HEK293 (cell line): ENCODE measurements around the gene UCMA.
A peak's percentile ranks its signal among the peaks of the same experiment; 100 is the strongest.

Experiments
- CTCF ChIA-PET: fragments of 350-600 bp; formaldehyde crosslinking; extraction: SDS; loops from one replicate; lab custom pipeline; 2021; ENCODE audit warnings: antibody characterized with exemption; lab: Yijun Ruan, JAX
- POLR2A ChIA-PET: fragments of 300-600 bp; formaldehyde crosslinking; extraction: SDS; loops from one replicate; lab custom pipeline; 2020; ENCODE audit warnings: antibody characterized with exemption, inconsistent platforms; lab: Yijun Ruan, JAX
- H3K27ac ChIP-seq: fragments of 200-500 bp; sonication (Bioruptor generic); 2 replicates; pipeline ENCODE4 v1.5.1; 2014; ENCODE audit warnings: low read depth, low read length, control low read depth, inconsistent platforms; ENCODE audit errors: extremely low read depth
- H3K36me3 ChIP-seq, 2 experiments: fragments of 200-500 bp in 1 of 2; sonication (Bioruptor generic) in 1 of 2; 1 replicate in 1 of 2; 2 replicates in 1 of 2; pipeline ENCODE4 v1.5.1; 2014 to 2017; ENCODE audit warnings: inconsistent platforms in 2 of 2, low read length in 2 of 2; ENCODE audit not compliant: control insufficient read depth in 2 of 2, insufficient read depth in 1 of 2
- H3K4me1 ChIP-seq: fragments of 200-500 bp; sonication (Bioruptor generic); 2 replicates; pipeline ENCODE4 v1.5.1; 2014; ENCODE audit warnings: mild to moderate bottlenecking, low read length, inconsistent platforms; ENCODE audit not compliant: control insufficient read depth, insufficient read depth
- H3K4me3 ChIP-seq: 2 replicates; pipeline ENCODE4 v1.5.1; 2011; ENCODE audit warnings: low read depth, mild to moderate bottlenecking, control low read depth, low read length, moderate library complexity
- H3K9me3 ChIP-seq: fragments of 200-500 bp; sonication (Bioruptor generic); 2 replicates; pipeline ENCODE4 v1.5.1; 2014; ENCODE audit warnings: low read depth, low read length, inconsistent platforms; ENCODE audit not compliant: control insufficient read depth, insufficient read depth
- KLF8 ChIP-seq: fragments of 450-650 bp; formaldehyde crosslinking; IDR thresholded peaks from 2 replicates; pipeline ENCODE4 v1.5.1; 2016; ENCODE audit warnings: missing biosample characterization, missing genetic modification characterization
- ZBTB7A ChIP-seq: fragments of 450-650 bp; formaldehyde crosslinking; IDR thresholded peaks from 2 replicates; pipeline ENCODE4 v1.5.1; 2016; ENCODE audit warnings: low read depth, missing biosample characterization, missing genetic modification characterization
- ZNF16 ChIP-seq: fragments of 450-650 bp; formaldehyde crosslinking; IDR thresholded peaks from 2 replicates; pipeline ENCODE4 v1.5.1; 2016; ENCODE audit warnings: low read depth, missing biosample characterization, missing genetic modification characterization
- ZNF223 ChIP-seq: fragments of 450-650 bp; formaldehyde crosslinking; IDR thresholded peaks from 2 replicates; pipeline ENCODE4 v1.5.1; 2016; ENCODE audit warnings: missing biosample characterization, missing genetic modification characterization
- ZNF423 ChIP-seq: fragments of 450-650 bp; formaldehyde crosslinking; IDR thresholded peaks from 2 replicates; pipeline ENCODE4 v1.5.1; 2016; ENCODE audit warnings: missing biosample characterization, missing genetic modification characterization
- ZNF560 ChIP-seq: fragments of 450-650 bp; formaldehyde crosslinking; IDR thresholded peaks from 2 replicates; pipeline ENCODE4 v1.5.1; 2017; ENCODE audit warnings: missing biosample characterization, missing genetic modification characterization, borderline replicate concordance
- ZNF658 ChIP-seq: fragments of 450-650 bp; formaldehyde crosslinking; IDR thresholded peaks from 2 replicates; pipeline ENCODE4; 2016; ENCODE audit warnings: missing biosample characterization, missing genetic modification characterization
- ZNF768 ChIP-seq: fragments of 450-650 bp; formaldehyde crosslinking; IDR thresholded peaks from 2 replicates; pipeline ENCODE4 v1.5.1; 2018; ENCODE audit warnings: missing biosample characterization, mild to moderate bottlenecking, missing genetic modification characterization
- ZSCAN16 ChIP-seq: fragments of 450-650 bp; formaldehyde crosslinking; IDR thresholded peaks from 2 replicates; pipeline ENCODE4 v1.5.1; 2016; ENCODE audit warnings: missing biosample characterization, missing genetic modification characterization
- ZSCAN23 ChIP-seq: fragments of 450-650 bp; formaldehyde crosslinking; IDR thresholded peaks from 2 replicates; pipeline ENCODE4 v1.5.1; 2016; ENCODE audit warnings: missing biosample characterization, missing genetic modification characterization
- TF ChIP-seq, protein P1 (sequence below): fragments of 450-650 bp; formaldehyde crosslinking; IDR thresholded peaks from 2 replicates; pipeline ENCODE4 v1.5.1; 2016; ENCODE audit warnings: missing biosample characterization, missing genetic modification characterization
- TF ChIP-seq, protein P2 (sequence below): fragments of 450-650 bp; formaldehyde crosslinking; IDR thresholded peaks from 2 replicates; pipeline ENCODE4 v1.5.1; 2017; ENCODE audit warnings: missing biosample characterization, missing genetic modification characterization
- TF ChIP-seq, protein P3 (sequence below): fragments of 450-650 bp; formaldehyde crosslinking; IDR thresholded peaks from 2 replicates; pipeline ENCODE4 v1.5.1; 2016; ENCODE audit warnings: missing biosample characterization, missing genetic modification characterization, borderline replicate concordance

UCMA gene

DNA sequence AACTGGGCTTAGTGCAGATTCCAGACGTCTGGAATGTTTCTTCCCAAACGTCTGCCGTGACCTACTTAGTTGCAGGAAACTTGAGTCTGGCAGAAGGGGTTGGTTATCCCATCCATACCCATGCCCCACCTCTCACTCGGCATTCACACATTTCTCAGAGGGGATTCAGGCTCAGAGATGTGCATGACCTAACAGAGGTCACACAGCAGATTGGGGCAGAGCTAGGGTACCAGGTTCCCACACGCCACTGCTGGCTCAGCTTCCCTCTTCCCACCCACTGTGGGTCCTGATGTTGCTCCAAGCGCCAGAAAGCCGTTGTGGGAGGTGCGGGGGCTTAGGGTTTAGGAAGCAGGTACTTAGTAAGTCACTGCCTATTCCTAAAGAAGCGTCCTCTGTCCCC lies 3.0 kb downstream of the UCMA start:
- H3K4me1 ChIP-seq = no peaks in the 10 kb centered on the region
- no peak overlapping the region for H3K27ac ChIP-seq
- no peak overlapping the region for H3K4me3 ChIP-seq
- POLR2A ChIA-PET = no interaction called here
- TF ChIP-seq ZNF768 (tag by site-specific recombination) = 0 out of 2 replicates have a peak, but pooled peaks have one; percentile 43
- TF ChIP-seq KLF8 (tag by site-specific recombination) = no peak
- TF ChIP-seq, all 188 proteins: peak for 1
- H3K9me3 ChIP-seq = no peaks in the 10 kb centered on the region
- CTCF ChIA-PET = interaction anchor here (0.5 kb wide), 1 partner anchor 131 kb away, joined by 3 read pairs; the partner anchor contains the start of gene OPTN
- no peaks in the 10 kb centered on the region for H3K36me3 ChIP-seq

DNA sequence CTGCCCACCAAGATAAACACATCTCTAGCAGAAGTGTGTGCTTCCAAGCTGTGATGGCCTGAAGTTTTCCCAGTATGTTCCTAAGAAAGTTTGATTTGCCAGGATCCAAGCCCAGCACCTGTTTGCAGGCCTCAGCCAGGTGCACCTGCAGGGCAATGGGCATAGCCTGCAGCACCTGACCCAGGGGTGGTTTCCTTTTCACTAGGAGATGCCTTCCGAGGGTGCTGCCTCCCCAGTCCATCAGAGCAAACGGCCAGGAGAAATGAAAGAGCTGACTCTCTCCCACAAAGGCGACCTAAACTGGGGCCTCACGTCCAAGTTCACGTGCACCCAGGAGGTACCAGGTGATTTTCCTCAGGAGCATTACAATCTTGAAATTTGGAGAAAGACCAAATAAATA lies 7.1 kb downstream of the UCMA start:
- H3K4me1 ChIP-seq = no peaks in the 10 kb centered on the region
- H3K36me3 ChIP-seq = no peaks in the 10 kb centered on the region
- no peak overlapping the region for H3K27ac ChIP-seq
- ChIA-PET CTCF (interaction anchor here (0.8 kb wide), 1 partner anchor 19 kb away, joined by 3 read pairs; no protein-coding TSS in a partner anchor), POLR2A (no interaction called here)
- no peaks in the 10 kb centered on the region for H3K9me3 ChIP-seq
- TF ChIP-seq ZNF560 (tag by site-specific recombination) = no peak
- TF ChIP-seq ZBTB7A (tag by site-specific recombination) = no peak
- TF ChIP-seq ZNF658 (tag by site-specific recombination) = no peak
- TF ChIP-seq, protein P1, sequence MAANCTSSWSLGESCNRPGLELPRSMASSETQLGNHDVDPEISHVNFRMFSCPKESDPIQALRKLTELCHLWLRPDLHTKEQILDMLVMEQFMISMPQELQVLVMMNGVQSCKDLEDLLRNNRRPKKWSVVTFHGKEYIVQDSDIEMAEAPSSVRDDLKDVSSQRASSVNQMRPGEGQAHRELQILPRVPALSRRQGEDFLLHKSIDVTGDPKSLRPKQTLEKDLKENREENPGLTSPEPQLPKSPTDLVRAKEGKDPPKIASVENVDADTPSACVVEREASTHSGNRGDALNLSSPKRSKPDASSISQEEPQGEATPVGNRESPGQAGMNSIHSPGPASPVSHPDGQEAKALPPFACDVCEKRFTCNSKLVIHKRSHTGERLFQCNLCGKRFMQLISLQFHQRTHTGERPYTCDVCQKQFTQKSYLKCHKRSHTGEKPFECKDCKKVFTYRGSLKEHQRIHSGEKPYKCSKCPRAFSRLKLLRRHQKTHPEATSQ (tag by site-specific recombination) = no peak
- TF ChIP-seq ZNF16 (tag by site-specific recombination) = no peak
- TF ChIP-seq, protein P2, sequence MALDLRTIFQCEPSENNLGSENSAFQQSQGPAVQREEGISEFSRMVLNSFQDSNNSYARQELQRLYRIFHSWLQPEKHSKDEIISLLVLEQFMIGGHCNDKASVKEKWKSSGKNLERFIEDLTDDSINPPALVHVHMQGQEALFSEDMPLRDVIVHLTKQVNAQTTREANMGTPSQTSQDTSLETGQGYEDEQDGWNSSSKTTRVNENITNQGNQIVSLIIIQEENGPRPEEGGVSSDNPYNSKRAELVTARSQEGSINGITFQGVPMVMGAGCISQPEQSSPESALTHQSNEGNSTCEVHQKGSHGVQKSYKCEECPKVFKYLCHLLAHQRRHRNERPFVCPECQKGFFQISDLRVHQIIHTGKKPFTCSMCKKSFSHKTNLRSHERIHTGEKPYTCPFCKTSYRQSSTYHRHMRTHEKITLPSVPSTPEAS = no peak
- TF ChIP-seq, protein P3, sequence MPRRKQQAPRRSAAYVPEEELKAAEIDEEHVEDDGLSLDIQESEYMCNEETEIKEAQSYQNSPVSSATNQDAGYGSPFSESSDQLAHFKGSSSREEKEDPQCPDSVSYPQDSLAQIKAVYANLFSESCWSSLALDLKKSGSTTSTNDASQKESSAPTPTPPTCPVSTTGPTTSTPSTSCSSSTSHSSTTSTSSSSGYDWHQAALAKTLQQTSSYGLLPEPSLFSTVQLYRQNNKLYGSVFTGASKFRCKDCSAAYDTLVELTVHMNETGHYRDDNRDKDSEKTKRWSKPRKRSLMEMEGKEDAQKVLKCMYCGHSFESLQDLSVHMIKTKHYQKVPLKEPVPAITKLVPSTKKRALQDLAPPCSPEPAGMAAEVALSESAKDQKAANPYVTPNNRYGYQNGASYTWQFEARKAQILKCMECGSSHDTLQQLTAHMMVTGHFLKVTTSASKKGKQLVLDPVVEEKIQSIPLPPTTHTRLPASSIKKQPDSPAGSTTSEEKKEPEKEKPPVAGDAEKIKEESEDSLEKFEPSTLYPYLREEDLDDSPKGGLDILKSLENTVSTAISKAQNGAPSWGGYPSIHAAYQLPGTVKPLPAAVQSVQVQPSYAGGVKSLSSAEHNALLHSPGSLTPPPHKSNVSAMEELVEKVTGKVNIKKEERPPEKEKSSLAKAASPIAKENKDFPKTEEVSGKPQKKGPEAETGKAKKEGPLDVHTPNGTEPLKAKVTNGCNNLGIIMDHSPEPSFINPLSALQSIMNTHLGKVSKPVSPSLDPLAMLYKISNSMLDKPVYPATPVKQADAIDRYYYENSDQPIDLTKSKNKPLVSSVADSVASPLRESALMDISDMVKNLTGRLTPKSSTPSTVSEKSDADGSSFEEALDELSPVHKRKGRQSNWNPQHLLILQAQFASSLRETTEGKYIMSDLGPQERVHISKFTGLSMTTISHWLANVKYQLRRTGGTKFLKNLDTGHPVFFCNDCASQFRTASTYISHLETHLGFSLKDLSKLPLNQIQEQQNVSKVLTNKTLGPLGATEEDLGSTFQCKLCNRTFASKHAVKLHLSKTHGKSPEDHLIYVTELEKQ = no peak
- TF ChIP-seq ZSCAN23 (tag by site-specific recombination) = no peak
- TF ChIP-seq ZNF223 (tag by site-specific recombination) = no peak
- H3K4me3 ChIP-seq = no peak overlapping the region

DNA sequence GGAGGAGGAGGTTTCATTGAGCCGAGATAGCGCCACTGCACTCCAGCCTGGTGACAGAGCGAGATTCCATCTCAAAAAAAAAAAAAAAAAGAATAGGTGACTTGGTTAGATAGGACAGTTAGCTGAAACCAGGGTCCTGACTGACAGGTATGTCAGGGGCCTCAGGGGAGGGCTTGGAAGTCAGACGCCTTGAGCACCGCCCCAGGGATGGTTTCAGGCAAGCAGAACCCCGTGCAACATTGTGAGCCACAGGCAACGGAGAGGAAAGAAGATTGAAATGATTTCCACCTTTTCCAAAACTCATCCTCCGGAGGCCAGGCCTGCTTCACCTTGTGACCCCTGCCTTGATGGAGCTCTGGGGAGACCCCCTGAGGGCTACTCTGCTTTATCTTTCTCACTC lies 8.6 kb downstream of the UCMA start:
- ChIA-PET POLR2A (no interaction called here), CTCF (no interaction called here)
- Histone ChIP-seq H3K4me3 (no peak overlapping the region), H3K27ac (no peak overlapping the region), H3K9me3 (no peaks in the 10 kb centered on the region), H3K36me3 (no peaks in the 10 kb centered on the region), H3K4me1 (no peaks in the 10 kb centered on the region)
- no peak for TF ChIP-seq ZNF423 (tag by site-specific recombination)
- no peak for TF ChIP-seq ZSCAN16
